GM12891 (cell line): ENCODE results near the gene LVRN.

Experiments used
- DNase-seq: peaks from one replicate; pipeline ENCODE4 v3.0.0; 2011; ENCODE audit warnings: low spot score; ENCODE audit not compliant: insufficient read length
- FAIRE-seq: peaks from 2 replicates; lab custom pipeline; 2011; peaks lifted over from hg19 to GRCh38; lab: Jason Lieb, UNC
- PAX5 ChIP-seq: IDR thresholded peaks from 2 replicates; pipeline ENCODE4 v1.6.1; 2011; ENCODE audit warnings: low read length, moderate library complexity, mild to moderate bottlenecking; ENCODE audit not compliant: insufficient read depth, severe bottlenecking
- POLR2A ChIP-seq: IDR thresholded peaks from 2 replicates; pipeline ENCODE4 v1.6.1; 2011; ENCODE audit warnings: low read depth, low read length, control low read depth
- POLR2AphosphoS5 ChIP-seq: IDR thresholded peaks from 2 replicates; pipeline ENCODE4 v1.6.1; 2011; ENCODE audit warnings: low read depth, low read length, control low read depth
- POU2F2 ChIP-seq: IDR thresholded peaks from 2 replicates; pipeline ENCODE4 v1.6.1; 2011; ENCODE audit warnings: low read depth, mild to moderate bottlenecking, control low read depth, low read length, moderate library complexity
- SPI1 ChIP-seq: IDR thresholded peaks from 2 replicates; pipeline ENCODE4 v1.6.1; 2011; ENCODE audit warnings: low read depth, low read length, control low read depth
- TAF1 ChIP-seq: IDR thresholded peaks from 2 replicates; pipeline ENCODE4 v1.6.1; 2011; ENCODE audit warnings: low read depth, low read length, control low read depth

Gene LVRN

GRCh38 chr5:115956957-115957356, 5.3 kb upstream of the LVRN start:
- TF ChIP-seq POU2F2: no peak
- TF ChIP-seq POLR2AphosphoS5: no peak
- TF ChIP-seq PAX5: no peak
- TF ChIP-seq TAF1: no peak
- TF ChIP-seq POLR2A: no peak
- TF ChIP-seq SPI1: no peak
- no peak for FAIRE-seq
- no peak for DNase-seq

- no peak for DNase-seq
- no peak for FAIRE-seq
- TF ChIP-seq POU2F2 (no peak), PAX5 (no peak)
Measured at GRCh38 chr5:115961381-115962238, 665 bp upstream of the LVRN start.

GRCh38 chr5:115962565-115963402, 509 bp downstream of the LVRN start:
- no peak for TF ChIP-seq POLR2A
- TF ChIP-seq SPI1: no peak
- TF ChIP-seq PAX5: no peak
- TF ChIP-seq POLR2AphosphoS5: no peak
- FAIRE-seq: peak; percentile 48
- peak; percentile 25 for DNase-seq

- TF ChIP-seq POLR2AphosphoS5: no peak
- no peak for TF ChIP-seq TAF1
- no peak for TF ChIP-seq SPI1
- TF ChIP-seq POLR2A: no peak
- TF ChIP-seq POU2F2: no peak
- no peak for TF ChIP-seq PAX5
- DNase-seq (no peak), FAIRE-seq (no peak)
Measured at GRCh38 chr5:115963566-115963965, 1.3 kb downstream of the LVRN start.

- TF ChIP-seq SPI1 (no peak), TAF1 (no peak), POU2F2 (no peak), POLR2AphosphoS5 (no peak), PAX5 (no peak), POLR2A (no peak)
- DNase-seq (no peak), FAIRE-seq (no peak)
Measured at GRCh38 chr5:115968770-115969169, 6.5 kb downstream of the LVRN start.

- DNase-seq (no peak), FAIRE-seq (peak; percentile 85)
- TF ChIP-seq POLR2AphosphoS5 (no peak), SPI1 (no peak), TAF1 (no peak), PAX5 (no peak)
Measured at GRCh38 chr5:115977096-115977495, 14.8 kb downstream of the LVRN start.

- FAIRE-seq (peak; percentile 64), DNase-seq (no peak)
- TF ChIP-seq POLR2A (no peak), POLR2AphosphoS5 (no peak), TAF1 (no peak), SPI1 (no peak), POU2F2 (no peak), PAX5 (no peak)
Measured at GRCh38 chr5:115977988-115978387, 15.7 kb downstream of the LVRN start.

- TF ChIP-seq POLR2A: no peak
- TF ChIP-seq POU2F2: no peak
- no peak for TF ChIP-seq POLR2AphosphoS5
- no peak for TF ChIP-seq SPI1
- no peak for TF ChIP-seq PAX5
- FAIRE-seq (no peak), DNase-seq (no peak)
Measured at GRCh38 chr5:115978779-115979178, 16.5 kb downstream of the LVRN start.

- TF ChIP-seq POLR2AphosphoS5: no peak
- no peak for TF ChIP-seq POLR2A
- TF ChIP-seq PAX5: no peak
- TF ChIP-seq TAF1: no peak
- no peak for TF ChIP-seq POU2F2
- TF ChIP-seq SPI1: no peak
- FAIRE-seq (no peak), DNase-seq (no peak)
Measured at GRCh38 chr5:115979201-115980041, 17.1 kb downstream of the LVRN start.
